Measurements from ENCODE around the gene FXYD7. TPM values are rescaled to one million over a fixed set of nuclear protein-coding genes. Genes with fewer than 3 reads are reported as not detected.
"Not testable (repeated sequence)": the region's sequence is repeated elsewhere in the genome, so short reads cannot be mapped to it uniquely, and the experiment has no call there.

FXYD7 gene
- total and polyA plus RNA-seq, 9 donors, result 0.38 to 1.4 (median 0.68) TPM

DNA sequence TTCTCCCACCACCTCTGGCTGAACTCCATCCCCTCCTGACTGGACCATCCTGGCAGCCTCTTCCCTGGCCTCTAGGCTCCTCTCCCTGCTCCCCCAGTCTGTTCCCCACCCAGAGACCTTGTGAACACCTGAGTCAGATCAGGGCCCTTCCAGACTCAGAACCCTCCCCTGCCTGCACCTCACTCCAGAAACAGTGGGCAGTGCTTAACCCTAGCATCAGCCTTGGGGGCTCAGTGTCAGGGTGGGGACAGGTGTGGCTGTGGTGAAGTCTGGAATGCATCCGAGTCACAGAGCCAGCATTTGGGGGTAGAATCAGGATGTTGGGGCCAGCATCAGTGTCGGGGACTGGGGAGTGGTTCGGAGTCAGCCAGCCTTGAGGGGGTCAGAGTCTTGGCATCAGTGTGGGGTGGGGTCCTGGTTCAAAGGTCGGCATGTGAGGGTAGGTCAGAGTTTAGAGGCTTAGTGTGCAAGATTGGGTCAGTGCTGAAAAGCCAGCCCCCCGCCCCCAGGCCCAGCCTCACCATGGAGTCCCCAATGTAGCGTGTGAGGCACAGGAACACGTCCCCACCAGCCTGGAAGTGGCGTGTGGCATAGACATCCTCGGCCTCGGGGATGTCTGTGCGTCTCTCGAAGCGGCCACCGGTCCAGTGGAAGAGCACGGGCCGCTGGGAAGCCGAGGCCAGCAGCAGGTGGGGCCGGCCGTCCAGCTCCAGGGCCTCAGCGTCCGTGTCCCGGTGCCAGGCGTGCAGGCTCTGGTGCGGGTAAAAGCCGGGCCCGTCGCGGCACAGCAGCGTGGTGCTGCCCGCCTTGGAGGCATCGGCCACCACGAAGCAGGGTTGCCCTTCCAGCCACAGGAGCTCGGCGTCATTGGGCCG, 17.1 kb upstream of the FXYD7 start:
- WGBS (ENCODE audit: insufficient coverage), result 76% methylated on average over 30 of the region's 35 CpGs
- DNase-seq, result no peak
- no peaks in the 10 kb centered on the region for H3K36me3 ChIP-seq (ENCODE audit: control insufficient read depth, insufficient read depth, low read length)
- H3K4me1 ChIP-seq (ENCODE audit: control insufficient read depth, insufficient read depth, low read length), result peaks cover 42% of the 10 kb centered on the region
- no peaks in the 10 kb centered on the region for H3K27me3 ChIP-seq (ENCODE audit: control insufficient read depth, insufficient read depth, low read length)
- H3K4me3 ChIP-seq (ENCODE audit: low read length), result no peak overlapping the region
- H3K27ac ChIP-seq (ENCODE audit: low read length), result no peak overlapping the region
- no peaks in the 10 kb centered on the region for H3K9me3 ChIP-seq (replicated peaks; ENCODE audit: control insufficient read depth, low read depth, low read length)

DNA sequence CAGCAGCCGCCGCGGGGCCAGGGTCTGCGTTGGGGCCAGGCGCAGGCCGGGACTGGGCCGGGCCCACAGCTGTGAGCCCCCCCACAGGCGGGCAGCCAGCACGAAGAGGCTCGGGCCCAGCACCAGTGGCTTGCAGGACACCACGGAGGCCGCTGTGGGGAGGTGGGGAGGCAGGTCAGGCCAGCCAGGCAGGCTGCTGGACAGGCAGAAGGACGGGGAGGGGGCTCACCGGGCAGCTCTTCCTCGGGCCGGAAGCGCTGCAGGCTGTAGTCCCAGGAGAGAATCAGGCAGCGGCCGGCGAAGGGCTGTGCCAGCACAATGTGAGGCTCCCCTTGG, 16.5 kb upstream of the FXYD7 start:
- Histone ChIP-seq H3K27ac (ENCODE audit: low read length) (peak overlapping the region; percentile 13), H3K4me3 (ENCODE audit: low read length) (no peak overlapping the region), H3K9me3 (replicated peaks; ENCODE audit: control insufficient read depth, low read depth, low read length) (no peaks in the 10 kb centered on the region), H3K4me1 (ENCODE audit: control insufficient read depth, insufficient read depth, low read length) (peaks cover 42% of the 10 kb centered on the region), H3K27me3 (ENCODE audit: control insufficient read depth, insufficient read depth, low read length) (no peaks in the 10 kb centered on the region), H3K36me3 (ENCODE audit: control insufficient read depth, insufficient read depth, low read length) (no peaks in the 10 kb centered on the region)
- 30% methylated on average over 17 of the region's 20 CpGs for whole genome bisulfite sequencing (ENCODE audit: insufficient coverage)
- peak; percentile 68 for DNase-seq

- Histone ChIP-seq H3K4me3 (ENCODE audit: low read length) (no peak overlapping the region), H3K9me3 (replicated peaks; ENCODE audit: control insufficient read depth, low read depth, low read length) (no peaks in the 10 kb centered on the region), H3K36me3 (ENCODE audit: control insufficient read depth, insufficient read depth, low read length) (no peaks in the 10 kb centered on the region), H3K27me3 (ENCODE audit: control insufficient read depth, insufficient read depth, low read length) (no peaks in the 10 kb centered on the region), H3K4me1 (ENCODE audit: control insufficient read depth, insufficient read depth, low read length) (peaks cover 39% of the 10 kb centered on the region), H3K27ac (ENCODE audit: low read length) (no peak overlapping the region)
- 60% methylated on average over 2 of the region's 7 CpGs for WGBS (ENCODE audit: insufficient coverage)
- no peak for DNase-seq
Measured at GRCh38 chr19:35127871-35128270, 15.2 kb upstream of the FXYD7 start.

GRCh38 chr19:35128398-35129057, 14.5 kb upstream of the FXYD7 start:
- Histone ChIP-seq H3K36me3 (ENCODE audit: control insufficient read depth, insufficient read depth, low read length) (no peaks in the 10 kb centered on the region), H3K4me3 (ENCODE audit: low read length) (no peak overlapping the region), H3K4me1 (ENCODE audit: control insufficient read depth, insufficient read depth, low read length) (peaks cover 32% of the 10 kb centered on the region), H3K27ac (ENCODE audit: low read length) (no peak overlapping the region), H3K27me3 (ENCODE audit: control insufficient read depth, insufficient read depth, low read length) (no peaks in the 10 kb centered on the region), H3K9me3 (replicated peaks; ENCODE audit: control insufficient read depth, low read depth, low read length) (no peaks in the 10 kb centered on the region)
- WGBS (ENCODE audit: insufficient coverage), result 81% methylated on average over 8 of the region's 9 CpGs
- no peak for DNase-seq

- WGBS (ENCODE audit: insufficient coverage), result 37% methylated on average over 6 of the region's 14 CpGs
- not testable (repeated sequence) for H3K27ac ChIP-seq (ENCODE audit: low read length)
Measured at GRCh38 chr19:35129724-35130274, 13.3 kb upstream of the FXYD7 start.

GRCh38 chr19:35130761-35131720, 12.0 kb upstream of the FXYD7 start:
- no peaks in the 10 kb centered on the region for H3K36me3 ChIP-seq (ENCODE audit: control insufficient read depth, insufficient read depth, low read length)
- no peak overlapping the region for H3K27ac ChIP-seq (ENCODE audit: low read length)
- no peak overlapping the region for H3K4me3 ChIP-seq (ENCODE audit: low read length)
- no peaks in the 10 kb centered on the region for H3K9me3 ChIP-seq (replicated peaks; ENCODE audit: control insufficient read depth, low read depth, low read length)
- no peaks in the 10 kb centered on the region for H3K27me3 ChIP-seq (ENCODE audit: control insufficient read depth, insufficient read depth, low read length)
- peaks cover 26% of the 10 kb centered on the region for H3K4me1 ChIP-seq (ENCODE audit: control insufficient read depth, insufficient read depth, low read length)
- DNase-seq, result no peak
- 74% methylated on average over 18 of the region's 31 CpGs for WGBS (ENCODE audit: insufficient coverage)

More at GRCh38 chr19:35129724-35130274, 13.3 kb upstream of the FXYD7 start:
- not testable (repeated sequence) for H3K36me3 ChIP-seq (ENCODE audit: control insufficient read depth, insufficient read depth, low read length); H3K27me3 ChIP-seq (ENCODE audit: control insufficient read depth, insufficient read depth, low read length); H3K9me3 ChIP-seq (replicated peaks; ENCODE audit: control insufficient read depth, low read depth, low read length); DNase-seq; H3K4me3 ChIP-seq (ENCODE audit: low read length)
- peaks cover 28% of the 10 kb centered on the region for H3K4me1 ChIP-seq (ENCODE audit: control insufficient read depth, insufficient read depth, low read length)

- H3K4me1 ChIP-seq (ENCODE audit: control insufficient read depth, insufficient read depth, low read length), result peaks cover 25% of the 10 kb centered on the region
- no peaks in the 10 kb centered on the region for H3K27me3 ChIP-seq (ENCODE audit: control insufficient read depth, insufficient read depth, low read length)
- no peak for DNase-seq
- no peaks in the 10 kb centered on the region for H3K36me3 ChIP-seq (ENCODE audit: control insufficient read depth, insufficient read depth, low read length)
- H3K4me3 ChIP-seq (ENCODE audit: low read length), result no peak overlapping the region
- H3K9me3 ChIP-seq (replicated peaks; ENCODE audit: control insufficient read depth, low read depth, low read length), result no peaks in the 10 kb centered on the region
- no peak overlapping the region for H3K27ac ChIP-seq (ENCODE audit: low read length)
Measured at GRCh38 chr19:35132254-35132653, 10.8 kb upstream of the FXYD7 start.

GRCh38 chr19:35133826-35134225, 9.2 kb upstream of the FXYD7 start:
- H3K4me1 ChIP-seq (ENCODE audit: control insufficient read depth, insufficient read depth, low read length), result peaks cover 35% of the 10 kb centered on the region
- no peaks in the 10 kb centered on the region for H3K36me3 ChIP-seq (ENCODE audit: control insufficient read depth, insufficient read depth, low read length)
- H3K9me3 ChIP-seq (replicated peaks; ENCODE audit: control insufficient read depth, low read depth, low read length), result no peaks in the 10 kb centered on the region
- DNase-seq, result no peak
- H3K27ac ChIP-seq (ENCODE audit: low read length), result no peak overlapping the region
- H3K4me3 ChIP-seq (ENCODE audit: low read length), result no peak overlapping the region
- H3K27me3 ChIP-seq (ENCODE audit: control insufficient read depth, insufficient read depth, low read length), result no peaks in the 10 kb centered on the region
- WGBS (ENCODE audit: insufficient coverage), result 65% methylated on average over 6 of the region's 11 CpGs

GRCh38 chr19:35134601-35135242, 8.3 kb upstream of the FXYD7 start, which contains the start of gene LGI4:
LGI4 (minus strand) TSS chr19:35135059; CDS start chr19:35134680, 379 bp downstream.
- 35% methylated on average over 3 of the region's 15 CpGs for WGBS (ENCODE audit: insufficient coverage)
- peak; percentile 56 for DNase-seq
- Histone ChIP-seq H3K27ac (ENCODE audit: low read length) (peak within 1 kb of the TSS; percentile 51), H3K4me3 (ENCODE audit: low read length) (peak within 1 kb of the TSS; percentile 10), H3K9me3 (replicated peaks; ENCODE audit: control insufficient read depth, low read depth, low read length) (no peaks in the 10 kb centered on the region), H3K4me1 (ENCODE audit: control insufficient read depth, insufficient read depth, low read length) (peaks cover 41% of the 10 kb centered on the region), H3K27me3 (ENCODE audit: control insufficient read depth, insufficient read depth, low read length) (no peaks in the 10 kb centered on the region), H3K36me3 (ENCODE audit: control insufficient read depth, insufficient read depth, low read length) (no peaks in the 10 kb centered on the region)

Measured in muscle of leg (tissue), 11 donors.